Non-pigmented ciliary epithelial cell (primary cell): ENCODE results near the gene CRYBB3.
"Not testable (repeated sequence)": the region's sequence is repeated elsewhere in the genome, so short reads cannot be mapped to it uniquely, and the experiment has no call there.

ENCODE experiments used
- DNase-seq: peaks from one replicate; pipeline ENCODE4 v3.0.0-alpha.2; 2010; ENCODE audit warnings: low read depth

Gene CRYBB3

DNA sequence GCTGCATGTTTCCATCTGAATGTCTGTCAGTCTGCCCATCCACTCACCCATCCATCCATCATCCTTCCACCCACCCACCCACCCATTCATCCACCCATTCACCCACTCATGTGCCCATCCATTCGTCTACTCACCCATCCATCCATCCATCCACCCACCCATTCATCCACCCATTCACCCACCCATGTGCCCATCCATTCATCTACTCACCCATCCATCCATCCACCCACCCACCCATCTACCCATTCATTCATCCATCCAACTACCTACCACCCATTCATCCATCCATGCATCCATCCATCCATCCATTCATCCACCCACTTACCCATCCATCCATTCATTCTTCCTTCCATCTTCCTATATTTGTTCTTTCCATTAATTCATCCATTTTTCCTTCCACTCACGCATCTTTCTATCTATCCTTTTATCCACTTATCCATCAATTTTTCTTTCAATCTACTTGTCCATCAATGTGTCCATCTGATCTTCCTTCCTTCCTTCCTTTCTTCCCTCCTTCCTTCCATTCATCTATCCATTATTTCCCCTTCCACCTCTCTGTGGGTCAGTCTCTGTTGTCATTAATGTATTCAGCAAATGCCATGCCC, 8.0 kb downstream of the CRYBB3 start:
- DNase-seq: no peak

- no peak for DNase-seq
Measured at GRCh38 chr22:25208328-25208727, 8.7 kb downstream of the CRYBB3 start.

DNA sequence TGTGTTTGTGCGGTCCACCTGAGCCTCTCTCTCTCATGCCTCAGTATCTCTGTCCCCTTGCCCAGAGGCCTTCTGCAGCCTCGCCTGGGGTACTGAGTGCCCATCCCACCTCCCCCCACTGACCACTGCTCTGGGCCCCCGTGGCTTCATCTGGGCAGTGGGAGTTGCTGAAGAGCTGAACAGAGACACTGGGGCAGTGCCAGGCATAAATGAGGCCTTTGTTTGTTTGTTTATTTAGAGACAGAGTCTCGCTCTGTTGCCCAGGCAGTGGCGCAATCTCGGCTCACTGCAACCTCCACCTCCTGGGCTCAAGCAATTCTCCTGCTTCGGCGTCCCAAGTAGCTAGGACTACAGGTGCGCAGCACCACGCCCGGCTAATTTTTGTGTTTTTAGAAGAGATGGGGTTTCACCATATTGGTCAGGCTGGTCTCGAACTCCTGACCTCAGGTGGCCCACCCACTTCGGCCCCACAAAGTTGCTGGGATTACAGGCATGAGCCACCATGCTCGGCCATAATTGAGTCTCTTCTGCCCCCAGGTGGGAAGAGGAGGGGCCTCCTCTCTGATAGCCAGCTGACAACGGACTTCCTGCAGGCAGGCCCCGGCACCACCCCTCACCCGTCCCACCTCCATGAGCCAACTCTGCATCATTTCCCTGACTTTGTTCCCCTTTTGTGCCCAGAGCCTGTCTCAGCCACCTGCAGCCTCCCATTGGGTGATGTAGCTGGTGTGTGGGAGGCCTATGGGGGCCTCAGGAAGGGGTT, 9.3 kb downstream of the CRYBB3 start:
- DNase-seq: no peak

GRCh38 chr22:25210793-25211192, 11.1 kb downstream of the CRYBB3 start:
- DNase-seq: no peak

DNA sequence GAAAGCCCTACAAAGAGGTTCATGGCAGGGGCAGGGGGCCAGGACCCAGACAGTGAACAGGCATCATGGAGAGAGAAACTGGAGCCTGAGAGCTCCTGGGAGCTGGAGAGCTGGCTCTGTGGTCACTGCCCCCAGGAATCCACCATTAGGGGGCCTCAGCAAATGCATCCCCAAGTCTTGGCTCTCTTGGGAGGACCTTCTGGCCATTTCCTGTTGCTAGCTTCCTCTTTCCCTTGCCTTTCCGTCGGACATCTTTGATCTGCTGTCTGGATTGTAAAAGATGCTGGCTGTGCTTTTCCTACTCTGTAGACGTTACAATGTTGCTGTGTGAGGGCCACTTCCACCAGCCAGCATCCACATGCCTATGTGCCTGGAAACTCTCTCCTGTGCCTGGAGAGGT, 12.7 kb downstream of the CRYBB3 start:
- DNase-seq: no peak

GRCh38 chr22:25213221-25213620, 13.6 kb downstream of the CRYBB3 start:
- no peak for DNase-seq

DNA sequence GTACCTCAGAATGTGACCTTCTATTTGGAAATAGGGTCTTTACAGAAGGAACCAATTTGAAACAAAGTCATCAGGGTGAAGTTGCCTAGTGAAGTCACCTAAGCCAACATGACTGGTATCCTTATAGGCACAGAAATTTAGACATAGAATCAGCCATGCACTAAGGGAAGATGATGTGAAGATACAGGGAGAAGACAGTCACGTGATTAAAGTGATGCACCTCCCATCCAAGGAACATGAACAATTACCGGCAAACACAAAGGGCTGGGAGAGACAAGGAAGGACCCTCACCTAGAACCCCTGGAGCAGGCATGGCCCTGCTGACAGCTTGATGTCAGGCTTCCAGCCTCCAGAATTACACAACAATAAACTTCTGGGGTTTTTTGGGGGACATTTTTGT, 16.6 kb downstream of the CRYBB3 start:
- no peak for DNase-seq

GRCh38 chr22:25219211-25219689, 19.6 kb downstream of the CRYBB3 start, which contains the start of gene CRYBB2:
Gene CRYBB2 (plus strand): TSS chr22:25219639. CDS start chr22:25221430, 1,791 bp downstream.
- DNase-seq: no peak

DNA sequence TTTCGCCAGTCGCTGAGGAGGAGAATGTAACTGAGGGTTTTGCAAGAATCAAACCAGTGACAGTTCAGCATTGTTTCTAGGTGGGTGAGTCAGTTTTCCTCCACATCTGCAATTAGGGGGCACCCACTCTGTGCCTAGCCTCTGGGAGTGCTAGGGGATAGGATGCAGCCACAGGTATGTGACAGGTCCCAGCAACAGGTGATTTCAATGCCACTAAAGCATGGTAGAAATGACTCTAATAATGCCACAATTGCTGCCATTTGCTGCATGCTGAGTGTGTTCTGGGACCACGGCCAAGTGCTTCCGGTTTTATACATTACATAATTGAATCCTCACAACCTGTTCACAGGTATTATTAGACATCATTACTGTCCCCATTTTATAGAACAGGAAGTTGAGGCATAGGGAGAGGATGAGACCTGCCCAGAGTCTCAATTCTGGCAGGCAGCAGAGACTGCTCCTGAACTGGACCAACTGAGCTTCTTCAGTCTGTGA, 20.3 kb downstream of the CRYBB3 start:
- DNase-seq: no peak

- DNase-seq: no peak
Measured at GRCh38 chr22:25221790-25222189, 22.1 kb downstream of the CRYBB3 start.

- no peak for DNase-seq
Measured at GRCh38 chr22:25223269-25223850, 23.7 kb downstream of the CRYBB3 start.

DNA sequence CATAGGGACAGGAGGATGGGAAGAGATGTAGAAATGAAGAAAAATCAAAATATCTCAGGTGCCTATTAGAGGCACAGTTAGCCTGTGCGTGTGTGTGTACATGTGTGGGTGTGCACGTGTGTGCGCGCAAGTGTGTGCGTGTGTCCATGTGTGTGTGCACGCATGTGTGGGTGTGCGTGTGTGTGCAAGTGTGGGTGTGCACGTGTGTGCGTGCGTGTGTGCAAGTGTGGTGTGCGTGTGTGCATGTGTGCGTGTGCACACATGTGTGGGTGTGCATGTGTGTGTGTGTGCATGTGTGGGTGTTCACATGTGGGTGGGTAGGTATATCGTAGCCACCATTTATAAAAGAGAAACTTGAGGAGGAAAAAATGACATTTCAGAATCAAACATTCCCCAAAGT, 29.2 kb downstream of the CRYBB3 start:
- no peak for DNase-seq

GRCh38 chr22:25230760-25231159, 31.1 kb downstream of the CRYBB3 start:
- DNase-seq: not testable (repeated sequence)

DNA sequence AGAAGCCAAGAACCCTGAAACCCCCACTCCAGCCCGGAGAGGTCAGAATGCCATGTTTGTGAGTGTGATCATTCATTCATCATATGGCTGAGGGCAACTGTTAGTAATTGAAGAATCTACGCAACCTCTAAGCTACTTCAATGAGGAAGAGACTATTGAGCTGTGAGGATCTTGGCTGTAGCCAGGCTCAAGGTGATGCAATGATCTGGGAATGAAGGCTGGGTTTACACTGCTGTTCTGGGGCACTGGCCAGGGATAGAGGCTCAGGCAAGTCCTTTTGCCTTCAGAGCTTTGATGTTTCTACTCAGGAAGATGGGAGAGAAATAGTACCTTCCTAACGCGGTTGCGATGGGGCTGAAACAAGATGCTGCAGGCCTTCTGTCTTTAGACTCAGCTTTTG, 32.6 kb downstream of the CRYBB3 start:
- DNase-seq: no peak

- DNase-seq: not testable (repeated sequence)
Measured at GRCh38 chr22:25233706-25234105, 34.0 kb downstream of the CRYBB3 start.

GRCh38 chr22:25235547-25236290, 36.1 kb downstream of the CRYBB3 start:
- DNase-seq: peak; percentile 19

GRCh38 chr22:25236417-25236816, 36.8 kb downstream of the CRYBB3 start:
- DNase-seq: no peak

- DNase-seq: no peak
Measured at GRCh38 chr22:25237503-25237902, 37.8 kb downstream of the CRYBB3 start.

GRCh38 chr22:25238058-25238457, 38.4 kb downstream of the CRYBB3 start:
- not testable (repeated sequence) for DNase-seq

- not testable (repeated sequence) for DNase-seq
Measured at GRCh38 chr22:25255169-25255568, 55.5 kb downstream of the CRYBB3 start.
